GM23248 (cell line): ENCODE data around the gene WFIKKN1. TPM values are rescaled to one million over a fixed set of nuclear protein-coding genes. Genes with fewer than 3 reads are reported as not detected.

Experiments used
- DNase-seq: peaks from one replicate; pipeline ENCODE4 v3.0.0-alpha.2; 2015
- H2AFZ ChIP-seq: fragments of 200-600 bp; sonication (generic); 2 replicates; pipeline ENCODE4 v1.6.1; 2016; ENCODE audit warnings: antibody characterized with exemption
- H3F3A ChIP-seq: fragments of 200-600 bp; sonication (generic); 2 replicates; pipeline ENCODE4 v1.6.1; 2016; ENCODE audit warnings: mild to moderate bottlenecking, antibody characterized with exemption, mixed run types; ENCODE audit not compliant: insufficient read depth
- H3K27ac ChIP-seq: fragments of 200-600 bp; sonication (generic); 2 replicates; pipeline ENCODE4 v1.5.1; 2016; ENCODE audit warnings: mild to moderate bottlenecking
- H3K27me3 ChIP-seq: fragments of 200-600 bp; sonication (generic); replicated peaks from 2 replicates; pipeline ENCODE4 v1.6.1; 2016; ENCODE audit warnings: mild to moderate bottlenecking; ENCODE audit not compliant: insufficient read depth
- H3K36me3 ChIP-seq: fragments of 200-600 bp; sonication (generic); 2 replicates; pipeline ENCODE4 v1.6.1; 2016; ENCODE audit warnings: low read depth, mild to moderate bottlenecking
- H3K4me1 ChIP-seq: fragments of 200-600 bp; sonication (generic); 2 replicates; pipeline ENCODE4 v1.6.1; 2016; ENCODE audit warnings: mild to moderate bottlenecking; ENCODE audit not compliant: insufficient read depth
- H3K4me2 ChIP-seq: fragments of 200-600 bp; sonication (generic); one replicate; pipeline ENCODE4 v1.6.1; 2016; ENCODE audit warnings: mild to moderate bottlenecking; ENCODE audit not compliant: unreplicated experiment
- H3K4me3 ChIP-seq: fragments of 200-600 bp; sonication (generic); 2 replicates; pipeline ENCODE4 v1.5.1; 2016; ENCODE audit warnings: mild to moderate bottlenecking
- H3K79me2 ChIP-seq: fragments of 200-600 bp; sonication (generic); 2 replicates; pipeline ENCODE4 v1.6.1; 2016; ENCODE audit warnings: mild to moderate bottlenecking; ENCODE audit not compliant: insufficient read depth
- H3K9ac ChIP-seq: fragments of 200-600 bp; sonication (generic); 2 replicates; pipeline ENCODE4 v1.6.1; 2016; ENCODE audit warnings: mild to moderate bottlenecking
- H3K9me2 ChIP-seq: fragments of 200-600 bp; sonication (generic); 2 replicates; pipeline ENCODE4 v1.6.1; 2016; ENCODE audit warnings: mixed run types, mild to moderate bottlenecking, moderate library complexity; ENCODE audit not compliant: insufficient read depth
- H3K9me3 ChIP-seq: fragments of 200-600 bp; sonication (generic); one replicate; pipeline ENCODE4 v1.6.1; 2017; ENCODE audit warnings: low read depth
- H4K20me1 ChIP-seq: fragments of 200-600 bp; sonication (generic); 2 replicates; pipeline ENCODE4 v1.6.0; 2016; ENCODE audit not compliant: insufficient read depth
- EZH2 ChIP-seq: fragments of 200-600 bp; sonication (generic); IDR thresholded peaks from 2 replicates; pipeline ENCODE4 v1.6.1; 2018; ENCODE audit warnings: antibody characterized with exemption, mild to moderate bottlenecking; ENCODE audit not compliant: insufficient read depth, poor library complexity, severe bottlenecking
- EZH2phosphoT487 ChIP-seq: fragments of 200-600 bp; sonication (generic); IDR thresholded peaks from 2 replicates; pipeline ENCODE4 v1.6.1; 2018; ENCODE audit warnings: antibody characterized with exemption, moderate library complexity, mild to moderate bottlenecking, low read depth; ENCODE audit not compliant: insufficient read depth
- WGBS, 2 experiments: methylation state at CpG; one replicate each; pipeline ENCODE4 v1.1.6; 2015 to 2017; ENCODE audit warnings: low lambda C conversion rate in 2 of 2, low coverage in 1 of 2; ENCODE audit errors: missing lambda C conversion rate in 2 of 2; 5-methylcytosine and 5-hydroxymethylcytosine counted together
- in situ Hi-C: fragments of 300-500 bp; cut with MboI; formaldehyde crosslinking; loops from 2 replicates; pipeline ENCODE4 v1.15.0; 2020
- polyA plus RNA-seq: library from polyadenylated mRNA; unstranded; fragments of >200 nt; fragmentation: Nextera tagmentation; extraction: Ambion mirVana; gene quantifications from 2 replicates; pipeline ENCODE4 v1.2.1, GENCODE V29; 2016
- total RNA-seq: library from RNA; depleted of rRNA; stranded (reverse); fragments of >200 nt; shearing (Covaris generic); gene quantifications from 2 replicates; pipeline ENCODE4 v1.2.3, GENCODE V29; 2014

WFIKKN1 gene
- total and polyA plus RNA-seq, 2 experiments from 2014 or later: not detected

GRCh38 chr16:625117-625976 lies 5.4 kb upstream of the WFIKKN1 start:
- H3F3A ChIP-seq: 0 out of 2 replicates have a peak, but pooled peaks cover 4% of the 10 kb centered on the region
- H2AFZ ChIP-seq: no peak overlapping the region
- H3K9me3 ChIP-seq: no peaks in the 10 kb centered on the region
- in situ Hi-C loops: no loop called here
- peaks cover 12% of the 10 kb centered on the region for H3K4me1 ChIP-seq
- no peak overlapping the region for H3K9ac ChIP-seq
- TF ChIP-seq EZH2: no peak
- TF ChIP-seq EZH2phosphoT487: no peak
- H3K9me2 ChIP-seq: no peaks in the 10 kb centered on the region
- no peak overlapping the region for H3K4me2 ChIP-seq
- H3K27me3 ChIP-seq: no peaks in the 10 kb centered on the region
- 95 to 98% methylated on average over 30 to 37 of the region's 37 CpGs for WGBS, 2 experiments
- H3K27ac ChIP-seq: no peak overlapping the region
- H4K20me1 ChIP-seq: no peaks in the 10 kb centered on the region
- H3K4me3 ChIP-seq: no peak overlapping the region
- DNase-seq: no peak
- no peaks in the 10 kb centered on the region for H3K36me3 ChIP-seq
- peaks cover 5% of the 10 kb centered on the region; the same call in 1 of the 2 replicates for H3K79me2 ChIP-seq

- Histone ChIP-seq H3K36me3 (no peaks in the 10 kb centered on the region), H3F3A (0 out of 2 replicates have a peak, but pooled peaks cover 4% of the 10 kb centered on the region), H2AFZ (no peak overlapping the region), H3K4me3 (0 out of 2 replicates have a peak overlapping the region, but pooled peaks have one; percentile 9), H4K20me1 (no peaks in the 10 kb centered on the region), H3K27ac (peak overlapping the region; percentile 87), H3K9ac (peak overlapping the region; percentile 62), H3K79me2 (peaks cover 5% of the 10 kb centered on the region; the same call in 1 of the 2 replicates), H3K27me3 (no peaks in the 10 kb centered on the region), H3K9me3 (no peaks in the 10 kb centered on the region), H3K4me1 (peaks cover 15% of the 10 kb centered on the region), H3K4me2 (no peak overlapping the region), H3K9me2 (no peaks in the 10 kb centered on the region)
- 88 to 90% methylated on average over 30 to 35 of the region's 35 CpGs for WGBS, 2 experiments
- TF ChIP-seq EZH2phosphoT487: no peak
- no peak for TF ChIP-seq EZH2
- in situ Hi-C loops: no loop called here
- DNase-seq: no peak
These were observed 4.6 kb upstream of the WFIKKN1 start for GRCh38 chr16:625977-626765.

DNA sequence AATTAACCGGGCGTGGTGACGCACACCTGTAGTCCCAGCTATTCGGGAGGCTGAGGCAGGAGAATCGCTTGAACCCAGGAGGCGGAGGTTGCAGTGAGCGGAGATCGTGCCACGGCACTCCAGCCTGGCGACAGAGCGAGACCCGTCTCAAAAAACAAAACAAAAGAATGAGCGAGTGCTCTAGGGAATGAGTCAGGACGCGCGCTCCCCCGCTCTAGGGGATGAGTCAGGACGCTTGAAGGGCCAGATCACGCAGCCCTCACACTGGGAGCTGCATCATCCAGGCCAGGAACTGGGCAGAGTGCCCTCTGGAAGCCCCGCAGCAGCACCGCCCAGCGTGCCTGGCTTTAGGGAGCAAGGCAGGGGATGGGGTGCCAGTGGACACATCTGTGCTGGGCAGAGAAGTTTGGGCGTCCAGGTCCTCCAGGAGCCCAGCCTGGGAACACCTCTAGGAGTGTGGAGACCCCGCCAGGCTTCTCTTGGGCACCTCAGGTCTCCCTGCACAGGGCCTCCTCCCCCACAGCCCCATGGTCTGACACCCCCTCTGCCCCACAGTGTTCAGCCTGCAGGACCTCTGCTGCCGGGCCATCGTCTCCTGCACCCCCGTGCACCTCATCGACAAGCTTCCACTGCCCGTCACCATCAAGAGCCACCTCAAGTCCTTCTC lies 3.9 kb upstream of the WFIKKN1 start:
- TF ChIP-seq EZH2 (no peak), EZH2phosphoT487 (no peak)
- H3K27ac ChIP-seq: peak overlapping the region; percentile 87
- no peaks in the 10 kb centered on the region for H3K9me2 ChIP-seq
- peak overlapping the region; percentile 2 for H3K4me2 ChIP-seq
- H4K20me1 ChIP-seq: no peaks in the 10 kb centered on the region
- DNase-seq: peak; percentile 99
- H3K4me1 ChIP-seq: peaks cover 15% of the 10 kb centered on the region
- H3K79me2 ChIP-seq: peaks cover 2% of the 10 kb centered on the region; the same call in 1 of the 2 replicates
- H3K9me3 ChIP-seq: no peaks in the 10 kb centered on the region
- H3K36me3 ChIP-seq: no peaks in the 10 kb centered on the region
- H3K9ac ChIP-seq: peak overlapping the region; percentile 62
- 18 to 29% methylated on average over 26 to 27 of the region's 29 CpGs for WGBS, 2 experiments
- in situ Hi-C loops: no loop called here
- H3K27me3 ChIP-seq: no peaks in the 10 kb centered on the region
- no peak overlapping the region for H2AFZ ChIP-seq
- H3F3A ChIP-seq: 0 out of 2 replicates have a peak, but pooled peaks cover 4% of the 10 kb centered on the region
- H3K4me3 ChIP-seq: 0 out of 2 replicates have a peak overlapping the region, but pooled peaks have one; percentile 9
